Natural killer cell treated with Interleukin-12 subunit alpha and Interleukin-12 subunit beta and Interleukin-15 and Interleukin-18, amount 100 ng/mL, for 72 hours (primary cell): Measurements from ENCODE around the gene KDM8. TPM values are rescaled to one million over a fixed set of nuclear protein-coding genes. Genes with fewer than 3 reads are reported as not detected.
"Not testable (repeated sequence)": the region's sequence is repeated elsewhere in the genome, so short reads cannot be mapped to it uniquely, and the experiment has no call there.

Experiments used
- ATAC-seq, 2 donors: fragments of 150-1000 bp; cut with Tn5 transposase in 1 of 2; sonication (Bioruptor Pico), chemical (Tn5 transposase) in 1 of 2; 2 replicates each; pipeline ENCODE4 v1.10.0; 2021
- DNase-seq: peaks from one replicate; pipeline ENCODE4 v3.0.0; 2022; ENCODE audit warnings: low spot score
- H3K27ac Mint-ChIP-seq, 2 donors: 1 replicate in 1 of 2; 2 replicates in 1 of 2; pipeline ENCODE4 v1.8.0; 2022; ENCODE audit warnings: mixed read lengths in 2 of 2, mild to moderate bottlenecking in 1 of 2, moderate library complexity in 1 of 2
- H3K27me3 Mint-ChIP-seq, 2 donors: 1 replicate in 1 of 2; 2 replicates in 1 of 2; pipeline ENCODE4 v1.8.0; 2022; ENCODE audit warnings: mixed read lengths in 2 of 2
- H3K36me3 Mint-ChIP-seq: one replicate; pipeline ENCODE4 v1.8.0; 2022; ENCODE audit warnings: mixed read lengths
- H3K4me1 Mint-ChIP-seq, 2 donors: 1 replicate in 1 of 2; 2 replicates in 1 of 2; pipeline ENCODE4 v1.8.0; 2022; ENCODE audit warnings: low read depth in 2 of 2, mixed read lengths in 2 of 2, mild to moderate bottlenecking in 1 of 2
- H3K4me3 Mint-ChIP-seq: one replicate; pipeline ENCODE4 v1.8.0; 2022; ENCODE audit warnings: mixed read lengths
- H3K9me3 Mint-ChIP-seq: 2 replicates; pipeline ENCODE4 v1.8.0; 2022; ENCODE audit warnings: mixed read lengths
- total RNA-seq, 2 donors: library from RNA; stranded (reverse); gene quantifications; one replicate each; pipeline ENCODE4 v1.2.3, GENCODE V29; 2022

The KDM8 gene
- total RNA-seq, 2 donors from 2014 or later = 7.3 to 12.0 TPM

DNA sequence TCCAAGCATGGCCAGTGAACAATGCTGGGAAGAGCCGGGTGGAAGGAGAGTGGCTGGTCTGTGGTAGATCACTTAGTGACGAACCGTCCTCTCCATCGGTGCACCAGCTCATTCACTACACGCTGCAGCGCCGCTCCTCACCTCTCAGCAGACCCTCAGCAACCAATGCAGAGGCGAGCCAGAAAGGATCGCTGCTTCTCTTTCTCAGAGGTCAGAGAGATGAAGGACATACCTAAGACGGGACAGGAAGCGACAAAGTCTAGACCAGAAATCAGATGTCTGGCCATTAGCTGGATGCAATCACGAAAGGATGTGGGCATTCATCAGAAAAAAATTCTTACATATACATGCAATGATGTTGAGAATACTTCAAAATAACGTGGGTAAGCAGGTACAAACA lies 38.3 kb downstream of the KDM8 start:
- Mint-ChIP-seq H3K9me3 (no peaks in the 10 kb centered on the region), H3K4me3 (peak overlapping the region; percentile 6), H3K27ac (peak overlapping the region; percentile 85 to 93), H3K4me1 (peaks cover 62 to 65% of the 10 kb centered on the region in 2 donors), H3K27me3 (no peaks in the 10 kb centered on the region), H3K36me3 (no peaks in the 10 kb centered on the region)
- DNase-seq = no peak
- no peak for ATAC-seq

DNA sequence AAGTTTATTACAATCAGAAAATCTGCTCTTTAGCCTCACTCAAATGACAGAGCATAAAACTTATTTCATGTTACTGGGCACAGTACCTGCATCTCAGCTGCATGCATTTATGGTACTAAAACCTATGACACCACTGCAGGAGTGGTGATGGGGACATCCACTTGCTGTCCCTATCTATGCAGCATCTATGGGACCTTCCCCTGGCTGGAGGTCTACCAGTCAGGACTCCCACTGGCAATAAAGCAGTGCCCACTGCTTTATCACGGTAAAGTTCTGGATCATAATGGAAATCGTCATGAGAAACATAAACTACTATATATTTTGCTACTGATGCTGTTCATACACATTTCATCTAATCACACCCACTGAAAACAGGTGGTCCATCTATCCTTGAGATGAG lies 39.1 kb downstream of the KDM8 start:
- H3K4me3 Mint-ChIP-seq = peak overlapping the region; percentile 94
- H3K4me1 Mint-ChIP-seq = peaks cover 55 to 61% of the 10 kb centered on the region in 2 donors
- H3K36me3 Mint-ChIP-seq = no peaks in the 10 kb centered on the region

DNA sequence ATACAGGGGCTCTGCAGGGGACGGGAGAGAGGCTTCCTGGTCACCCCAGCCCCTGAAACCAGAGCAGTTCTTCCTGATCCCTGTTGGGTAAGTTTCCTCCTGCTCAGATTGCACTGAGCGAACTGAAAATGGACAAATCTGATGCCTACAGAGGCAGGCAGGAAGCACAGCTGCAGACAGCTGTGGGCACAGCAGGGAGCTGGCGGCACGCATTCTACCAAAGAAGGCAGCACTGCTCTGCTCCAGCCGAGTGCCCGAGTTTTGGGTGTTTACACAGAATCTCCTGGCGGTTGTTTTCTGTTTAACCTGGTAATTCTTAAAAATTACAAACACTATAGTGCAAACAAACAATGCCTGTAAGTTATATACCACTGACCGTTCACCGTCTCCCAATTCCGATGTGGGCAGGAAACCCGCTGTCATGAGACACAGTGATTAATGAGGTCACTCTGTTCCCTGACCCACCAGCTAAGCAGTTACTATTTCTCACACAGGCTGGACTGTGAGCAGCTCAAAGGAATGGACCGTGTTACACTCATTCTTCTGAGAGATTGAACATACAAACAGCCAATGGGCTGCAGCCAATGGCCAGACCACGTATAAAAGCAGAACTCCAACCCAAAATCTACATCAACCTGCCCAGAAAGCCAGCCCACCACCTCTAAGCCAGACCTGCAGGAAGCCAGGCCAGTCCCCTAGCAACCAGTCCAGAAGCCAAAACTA lies 39.7 kb downstream of the KDM8 start:
- Mint-ChIP-seq H3K27me3 (no peaks in the 10 kb centered on the region), H3K36me3 (no peaks in the 10 kb centered on the region)

More for the DNA sequence above, 39.1 kb downstream of the KDM8 start:
- DNase-seq (no peak), ATAC-seq (no peak)
- Mint-ChIP-seq H3K27me3 (no peaks in the 10 kb centered on the region), H3K27ac (peak overlapping the region; percentile 85 to 93), H3K9me3 (no peaks in the 10 kb centered on the region)

DNA sequence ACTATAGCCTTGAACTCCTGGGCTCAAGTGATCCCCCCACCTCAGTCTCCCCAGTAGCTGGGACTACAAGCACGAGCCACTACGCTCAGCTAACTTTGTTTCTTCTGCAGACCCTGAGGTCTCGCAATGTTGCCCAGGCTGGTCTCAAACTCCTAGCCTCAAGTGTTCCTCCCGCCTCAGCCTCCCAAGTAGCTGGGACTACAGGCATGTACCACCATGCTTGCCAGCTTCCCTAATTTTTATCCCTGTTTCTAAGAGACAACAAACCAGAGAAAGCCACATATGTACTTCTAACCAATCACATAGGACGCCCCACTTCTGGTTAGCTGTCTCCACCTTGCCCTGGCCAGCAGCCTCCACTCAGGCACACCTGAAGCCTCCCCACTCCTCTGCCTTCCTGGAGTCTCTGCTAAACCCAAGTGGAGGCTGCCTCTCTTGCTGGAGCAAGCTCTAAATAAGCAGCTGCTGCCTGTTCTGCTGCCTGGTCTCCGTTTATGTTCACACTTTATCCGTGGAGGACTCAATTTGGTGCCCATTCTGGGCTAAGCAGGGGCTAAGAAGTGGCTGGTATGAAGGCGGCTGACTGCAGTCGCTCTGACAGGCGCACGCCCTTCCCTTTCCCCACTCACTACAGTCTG lies 40.5 kb downstream of the KDM8 start:
- Mint-ChIP-seq H3K4me1 (peaks cover 42 to 53% of the 10 kb centered on the region in 2 donors), H3K4me3 (peak overlapping the region; percentile 94), H3K27ac (peak overlapping the region; percentile 85 to 93), H3K27me3 (no peaks in the 10 kb centered on the region), H3K36me3 (no peaks in the 10 kb centered on the region), H3K9me3 (no peaks in the 10 kb centered on the region)
- ATAC-seq = no peak
- DNase-seq = no peak

More for the DNA sequence above, 39.7 kb downstream of the KDM8 start:
- ATAC-seq = peak; percentile 79 to 81
- Mint-ChIP-seq H3K4me1 (peaks cover 49 to 58% of the 10 kb centered on the region in 2 donors), H3K4me3 (peak overlapping the region; percentile 94), H3K9me3 (no peaks in the 10 kb centered on the region), H3K27ac (peak overlapping the region; percentile 85 to 93)
- DNase-seq = no peak

DNA sequence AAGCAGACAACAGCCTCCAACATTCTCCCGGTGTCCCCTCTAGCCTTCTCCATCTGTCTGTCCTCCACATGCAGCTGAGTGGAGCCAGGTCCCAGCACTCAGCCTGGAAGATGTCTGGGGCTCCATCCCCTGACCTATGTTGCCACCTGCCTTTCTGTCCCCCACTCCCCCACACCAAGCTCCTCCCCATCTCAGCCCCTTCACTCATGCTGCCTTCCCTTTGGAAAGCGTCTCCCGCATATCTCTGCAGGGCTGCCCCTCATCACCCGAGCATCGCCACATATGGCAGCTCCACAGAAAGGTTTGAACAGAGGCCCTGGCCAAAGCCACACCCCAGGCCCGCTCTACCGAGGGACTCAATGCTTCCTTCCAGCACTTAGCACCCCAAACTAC lies 41.0 kb downstream of the KDM8 start:
- no peaks in the 10 kb centered on the region for H3K27me3 Mint-ChIP-seq
- peak overlapping the region; percentile 94 for H3K4me3 Mint-ChIP-seq
- H3K4me1 Mint-ChIP-seq = peaks cover 42 to 50% of the 10 kb centered on the region in 2 donors
- no peaks in the 10 kb centered on the region for H3K36me3 Mint-ChIP-seq
- ATAC-seq (no peak), DNase-seq (no peak)
- H3K27ac Mint-ChIP-seq = peak overlapping the region; percentile 85 to 93
- no peaks in the 10 kb centered on the region for H3K9me3 Mint-ChIP-seq

DNA sequence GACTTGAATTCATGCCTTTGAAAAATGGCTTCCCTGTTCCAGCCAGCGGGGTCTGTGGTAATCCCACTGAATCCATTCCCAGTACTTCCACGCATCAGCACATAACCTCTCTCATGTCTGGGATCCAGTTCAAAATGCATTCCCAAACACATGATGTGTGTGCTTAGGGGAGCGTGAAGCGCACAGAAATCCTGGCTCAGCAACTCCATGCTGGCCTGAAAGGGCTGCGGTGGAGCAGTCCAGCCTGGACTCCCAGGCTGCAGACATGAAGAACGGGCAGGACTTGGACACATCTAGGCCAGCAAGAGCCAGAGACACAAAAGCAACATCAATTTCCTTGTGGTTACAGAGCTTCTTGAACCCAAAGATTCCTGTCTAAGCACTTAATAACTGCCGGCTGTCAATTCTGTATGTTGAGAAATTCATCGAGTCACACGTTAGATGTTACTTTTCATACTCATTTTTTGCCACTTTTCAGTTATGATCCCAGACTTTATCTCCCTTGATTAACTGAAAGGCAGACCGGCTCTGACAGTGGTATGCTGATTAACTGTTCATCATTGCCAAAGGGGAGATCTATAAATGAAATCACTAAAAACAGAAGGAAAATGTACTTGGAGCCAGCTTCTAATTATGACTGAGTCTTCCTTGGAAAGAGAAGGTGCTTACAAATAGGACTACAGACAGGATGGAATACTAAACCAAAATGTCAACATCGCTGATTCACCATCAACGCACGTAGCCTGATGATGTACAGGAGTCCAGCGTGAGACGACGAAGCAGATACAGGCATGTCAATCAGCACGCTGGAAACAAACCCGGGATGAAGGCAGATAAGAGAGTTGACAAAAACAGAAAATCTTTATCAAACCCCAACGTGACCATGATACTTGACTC lies 42.2 kb downstream of the KDM8 start:
- H3K27me3 Mint-ChIP-seq = no peaks in the 10 kb centered on the region
- no peaks in the 10 kb centered on the region for H3K36me3 Mint-ChIP-seq
- no peaks in the 10 kb centered on the region for H3K9me3 Mint-ChIP-seq
- DNase-seq = no peak
- H3K27ac Mint-ChIP-seq = peak overlapping the region; percentile 49 to 93
- ATAC-seq = peak in 1 of 2 donors; percentile 54
- peak overlapping the region; percentile 32 for H3K4me3 Mint-ChIP-seq
- H3K4me1 Mint-ChIP-seq = peaks cover 42 to 47% of the 10 kb centered on the region in 2 donors

DNA sequence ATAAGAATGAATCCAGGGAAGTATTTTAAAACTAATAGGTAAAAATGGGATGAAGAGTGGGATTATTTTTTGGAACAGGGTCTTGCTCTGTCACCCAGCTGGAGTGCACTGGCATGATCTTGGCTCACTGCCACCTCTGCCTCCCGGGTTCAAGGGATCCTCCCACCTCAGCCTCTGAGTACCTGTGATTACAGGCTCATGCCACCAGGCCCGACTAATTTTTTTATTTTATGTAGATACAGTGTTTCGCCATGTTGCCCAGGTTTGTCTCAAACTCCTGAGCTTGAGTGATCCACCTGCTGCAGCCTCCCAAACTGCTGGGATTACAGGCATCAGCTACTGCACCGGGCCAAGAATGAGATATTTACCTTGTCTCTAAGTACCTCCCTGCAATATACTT lies 43.1 kb downstream of the KDM8 start:
- ATAC-seq (no peak), DNase-seq (no peak)
- Mint-ChIP-seq H3K4me3 (no peak overlapping the region), H3K9me3 (no peaks in the 10 kb centered on the region), H3K27me3 (no peaks in the 10 kb centered on the region), H3K4me1 (peaks cover 41 to 51% of the 10 kb centered on the region in 2 donors), H3K36me3 (no peaks in the 10 kb centered on the region), H3K27ac (peak overlapping the region in 1 of 2 donors; percentile 9)

DNA sequence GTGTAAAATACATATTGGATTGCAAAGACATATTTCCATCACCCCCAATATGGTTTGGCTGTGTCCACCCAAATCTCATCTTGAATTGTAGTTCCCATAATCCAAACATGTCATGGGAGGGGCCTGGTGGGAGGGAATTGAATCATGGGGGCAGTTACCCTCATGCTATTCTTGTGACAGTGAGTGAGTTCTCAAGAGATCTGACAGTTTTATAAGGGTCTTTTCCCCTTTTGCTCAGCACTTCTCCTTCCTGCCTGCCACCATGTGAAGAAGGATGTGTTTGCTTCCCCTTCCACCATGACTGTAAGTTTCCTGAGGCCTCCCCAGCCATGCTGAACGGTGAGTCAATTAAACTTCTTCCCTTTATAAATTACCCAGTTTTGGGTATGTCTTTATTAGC lies 43.8 kb downstream of the KDM8 start:
- not testable (repeated sequence) for ATAC-seq, DNase-seq, H3K36me3 Mint-ChIP-seq, H3K9me3 Mint-ChIP-seq, H3K27me3 Mint-ChIP-seq, H3K4me3 Mint-ChIP-seq
- Mint-ChIP-seq H3K4me1 (peaks cover 35 to 52% of the 10 kb centered on the region in 2 donors), H3K27ac (peak overlapping the region in 1 of 2 donors; percentile 9)

DNA sequence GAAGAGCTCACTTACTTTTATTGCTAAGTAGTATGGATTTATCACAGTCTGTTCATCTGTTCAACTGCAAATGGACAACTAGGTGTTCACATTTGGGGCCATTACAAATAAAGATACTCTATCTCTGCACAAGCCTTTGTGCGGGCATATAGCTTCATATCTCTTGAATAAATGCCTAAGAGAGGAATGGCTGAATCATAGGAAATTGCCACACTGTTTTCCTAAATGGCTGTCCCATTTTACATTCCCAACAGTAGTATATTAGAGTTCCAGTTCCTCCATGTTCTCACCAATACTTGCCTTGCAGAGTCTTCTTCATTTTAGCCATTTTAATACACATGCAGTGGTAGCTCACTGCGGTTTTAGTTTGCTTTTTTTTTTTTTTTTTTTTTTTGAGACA lies 44.7 kb downstream of the KDM8 start:
- H3K9me3 Mint-ChIP-seq = no peaks in the 10 kb centered on the region
- DNase-seq = no peak
- peaks cover 27 to 48% of the 10 kb centered on the region in 2 donors for H3K4me1 Mint-ChIP-seq
- H3K27ac Mint-ChIP-seq = peak overlapping the region in 1 of 2 donors; percentile 9
- no peaks in the 10 kb centered on the region for H3K27me3 Mint-ChIP-seq
- ATAC-seq = no peak
- H3K36me3 Mint-ChIP-seq = no peaks in the 10 kb centered on the region
- no peak overlapping the region for H3K4me3 Mint-ChIP-seq

DNA sequence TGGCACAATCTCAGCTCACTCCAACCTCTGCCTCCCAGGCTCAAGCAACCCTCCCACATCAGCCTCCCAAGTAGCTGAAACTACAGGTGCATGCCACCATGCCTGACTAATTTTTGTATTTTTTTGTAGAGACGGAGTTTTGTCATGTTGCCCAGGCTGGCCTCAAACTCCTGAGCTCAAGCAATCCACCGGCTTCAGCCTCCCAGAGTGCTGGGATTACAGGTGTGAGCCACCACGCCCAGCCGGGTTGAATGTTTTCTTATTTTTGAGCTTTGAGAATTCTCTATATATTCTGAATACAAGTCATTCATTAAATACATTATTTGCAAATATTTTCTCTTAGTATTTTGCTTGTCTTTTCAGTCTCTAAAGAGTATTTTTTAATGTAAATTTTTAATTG lies 45.6 kb downstream of the KDM8 start:
- ATAC-seq, H3K4me3 Mint-ChIP-seq, H3K9me3 Mint-ChIP-seq, DNase-seq, H3K36me3 Mint-ChIP-seq, H3K27me3 Mint-ChIP-seq: not testable (repeated sequence)
- H3K27ac Mint-ChIP-seq = peak overlapping the region in 1 of 2 donors; percentile 63
- H3K4me1 Mint-ChIP-seq = peaks cover 27 to 48% of the 10 kb centered on the region in 2 donors

DNA sequence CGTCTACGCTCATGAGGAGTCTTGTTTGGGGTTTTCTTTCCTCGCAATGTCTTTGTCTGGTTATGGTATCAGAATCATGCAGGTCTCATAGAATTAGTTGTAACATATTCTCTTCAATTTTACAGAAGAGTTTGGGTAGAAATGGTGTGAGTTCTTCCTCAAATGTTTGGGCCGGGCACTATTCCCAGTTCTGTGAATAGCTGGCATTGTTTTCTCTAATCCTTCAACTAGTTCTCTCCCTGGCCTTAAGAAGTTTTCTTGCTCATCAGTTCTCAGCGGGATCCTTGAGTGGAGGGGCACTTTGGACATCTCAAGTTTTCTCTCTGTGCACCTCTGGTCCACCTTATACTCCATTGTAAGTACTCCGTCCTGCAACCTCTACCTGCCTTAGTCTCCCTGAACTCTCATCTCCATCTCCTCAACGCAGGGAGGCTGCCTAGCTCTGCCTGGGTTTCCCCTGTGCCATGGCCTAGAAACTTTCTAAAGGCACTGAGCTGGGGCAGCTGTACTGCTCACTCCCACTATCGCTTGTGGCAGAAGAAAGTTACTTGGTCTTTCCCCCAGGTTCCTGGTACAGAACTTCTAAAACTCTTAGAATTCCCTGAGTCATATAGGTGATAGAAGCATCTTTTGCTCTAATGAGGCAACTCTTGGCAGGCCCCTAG lies 48.3 kb downstream of the KDM8 start:
- Mint-ChIP-seq H3K9me3 (no peaks in the 10 kb centered on the region), H3K4me3 (no peak overlapping the region), H3K36me3 (peaks cover 11% of the 10 kb centered on the region), H3K27ac (peak overlapping the region in 1 of 2 donors; percentile 88), H3K27me3 (no peaks in the 10 kb centered on the region), H3K4me1 (peaks cover 25 to 51% of the 10 kb centered on the region in 2 donors)
- DNase-seq = no peak
- ATAC-seq = no peak

DNA sequence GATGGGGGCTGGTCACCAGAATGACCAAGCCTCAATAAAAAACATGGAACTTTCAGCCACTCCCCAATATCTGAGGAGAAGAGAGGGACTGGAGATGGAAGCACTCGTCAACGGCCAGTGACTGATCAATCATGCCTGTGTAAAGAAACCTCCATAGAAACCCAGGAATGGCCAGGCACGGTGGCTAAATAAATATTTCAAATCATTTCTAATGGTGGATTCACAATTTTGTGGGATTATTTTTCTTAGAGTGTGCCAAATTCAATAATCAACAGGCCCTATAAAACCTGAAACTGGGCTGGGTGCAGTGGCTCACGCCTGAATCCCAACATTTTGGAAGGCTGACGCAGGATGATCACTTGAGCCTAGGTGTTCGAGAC lies 48.9 kb downstream of the KDM8 start:
- Mint-ChIP-seq H3K9me3 (no peaks in the 10 kb centered on the region), H3K27me3 (no peaks in the 10 kb centered on the region), H3K36me3 (peaks cover 11% of the 10 kb centered on the region), H3K4me3 (no peak overlapping the region), H3K4me1 (peaks cover 25 to 54% of the 10 kb centered on the region in 2 donors), H3K27ac (peak overlapping the region in 1 of 2 donors; percentile 88)
- ATAC-seq = no peak
- DNase-seq = no peak

DNA sequence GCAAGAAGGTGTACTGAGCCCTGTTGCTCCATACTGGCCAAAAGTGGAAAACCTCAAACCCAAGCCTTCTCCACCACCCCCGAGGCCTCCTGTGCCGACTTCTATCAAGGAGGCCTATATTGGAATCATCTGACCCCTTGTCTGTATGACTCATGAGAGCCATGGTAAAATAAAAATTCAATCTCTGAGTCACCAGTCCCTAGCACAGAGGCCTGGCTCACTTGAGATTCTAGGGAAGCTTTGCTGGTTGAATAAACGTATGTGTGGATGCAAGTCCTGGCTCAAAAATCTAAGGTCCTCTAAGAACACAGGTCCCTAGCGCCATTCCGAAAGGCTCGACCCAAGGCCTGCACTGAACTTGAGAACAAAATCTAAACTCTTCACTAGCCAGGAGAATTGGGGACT lies 50.2 kb downstream of the KDM8 start:
- Mint-ChIP-seq H3K27ac (peak overlapping the region; percentile 74 to 88), H3K4me1 (peaks cover 25 to 50% of the 10 kb centered on the region in 2 donors), H3K4me3 (peak overlapping the region; percentile 72), H3K36me3 (peaks cover 11% of the 10 kb centered on the region), H3K9me3 (no peaks in the 10 kb centered on the region), H3K27me3 (no peaks in the 10 kb centered on the region)
- ATAC-seq (peak; percentile 53 to 64), DNase-seq (no peak)
